Measurements from ENCODE around the gene PER2. TPM values are rescaled to one million over a fixed set of nuclear protein-coding genes. Genes with fewer than 3 reads are reported as not detected.

PER2 gene
- total and polyA plus RNA-seq, 10 of the 15 experiments (the other 5 are each of a cell fraction or from before 2014, with no cell fraction given) = 1.5 to 15.1 (median 4.6) TPM

DNA sequence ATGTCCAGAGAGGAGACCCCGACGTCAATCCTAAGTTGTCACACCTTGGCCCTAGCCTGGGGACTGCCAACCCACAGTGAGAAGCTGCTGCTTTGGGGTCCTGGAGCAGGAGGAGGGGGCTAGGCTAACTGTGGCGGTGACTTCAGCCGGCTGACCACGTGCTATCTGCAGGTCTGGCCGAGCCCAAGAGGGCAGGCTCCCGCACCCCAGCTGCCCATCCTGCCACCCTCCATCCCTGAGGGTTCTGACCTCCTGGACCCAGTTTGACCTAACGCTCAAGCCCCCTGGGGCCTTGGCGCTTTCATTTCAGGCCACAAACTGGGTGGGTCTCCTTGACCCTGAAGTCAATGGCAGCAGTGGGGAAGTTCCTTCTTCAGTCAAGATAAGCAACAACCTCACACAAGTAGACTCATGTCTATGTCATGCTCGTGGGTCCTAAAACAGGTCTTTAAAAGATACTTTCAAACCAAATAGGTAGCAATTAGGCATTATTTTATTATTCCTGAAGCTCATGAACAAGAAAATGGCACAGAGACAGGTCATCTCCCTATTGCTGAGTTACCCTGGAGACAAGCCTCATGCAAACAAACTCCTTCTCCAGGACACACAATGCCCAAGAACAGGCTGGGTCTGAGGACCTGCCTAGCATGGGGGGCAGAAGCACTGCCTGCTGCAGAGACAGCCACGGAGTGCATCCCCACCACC lies 50.8 kb downstream of the PER2 start:
- Histone ChIP-seq H3K4me2 (ENCODE audit: control insufficient read depth, insufficient read depth) (no peak overlapping the region), H3K27ac (ENCODE audit: control insufficient read depth, insufficient read depth) (no peak overlapping the region), H4K20me1 (ENCODE audit: control insufficient read depth, insufficient read depth) (no peaks in the 10 kb centered on the region), H2AFZ (ENCODE audit: control insufficient read depth, low read depth, low read length) (no peak overlapping the region), H3K4me3 (no peak overlapping the region), H3K36me3 (ENCODE audit: control insufficient read depth in 2 of 2, insufficient read depth in 2 of 2, low read length in 1 of 2) (no peaks in the 10 kb centered on the region), H3K9me3 (replicated peaks; ENCODE audit: control insufficient read depth, insufficient read depth, low read length) (no peaks in the 10 kb centered on the region; the same call in 2 of the 3 replicates), H3K4me1 (ENCODE audit: control insufficient read depth, insufficient read depth, low read length) (0 out of 2 replicates have a peak, but pooled peaks cover 3% of the 10 kb centered on the region), H3K79me2 (ENCODE audit: control insufficient read depth, insufficient read depth, low read length) (no peaks in the 10 kb centered on the region), H3K27me3 (replicated peaks in 1 of 2; ENCODE audit: control insufficient read depth in 2 of 2, insufficient read depth in 2 of 2, low read length in 1 of 2) (peaks cover 0 to 12% of the 10 kb centered on the region in 2 experiments; a peak in 3 of 4 replicates), H3K9ac (ENCODE audit: control insufficient read depth, insufficient read depth, low read length) (no peak overlapping the region)
- ATAC-seq (no peak), FAIRE-seq (no peak), DNase-seq (ENCODE audit: low read depth, low spot score) (no peak)
- CTCF ChIA-PET = interaction anchor here (1.2 kb wide), 1 partner anchor 18 kb away, joined by 3 read pairs; no protein-coding TSS in a partner anchor
- RAD21 ChIA-PET (ENCODE audit: unreplicated experiment) = no interaction called here
- in situ Hi-C loops (cut with MboI) (no loop called here), intact Hi-C loops (cut with micrococcal nuclease; ENCODE audit: unreplicated experiment) (no loop called here)
- TF ChIP-seq CHD4 (IDR thresholded peaks at IDR 0.05) = no peak
- no peak for TF ChIP-seq FOS (IDR thresholded peaks at IDR 0.05; ENCODE audit: borderline replicate concordance, extremely low read depth, insufficient read length)
- no peak for TF ChIP-seq CHD2 (IDR thresholded peaks at IDR 0.05; ENCODE audit: borderline replicate concordance, low read depth, low read length)
- TF ChIP-seq SRF (IDR thresholded peaks at IDR 0.05; ENCODE audit: low read depth in 2 of 2, low read length in 2 of 2) = no peak
- no peak for TF ChIP-seq SIX5 (IDR thresholded peaks at IDR 0.05; ENCODE audit: low read depth, low read length, severe bottlenecking)
- TF ChIP-seq BCLAF1 (IDR thresholded peaks at IDR 0.05) = no peak
- no peak for TF ChIP-seq MTA3 (IDR thresholded peaks at IDR 0.05; ENCODE audit: borderline replicate concordance, low read length)
- no peak for TF ChIP-seq YY1 (IDR thresholded peaks at IDR 0.05; ENCODE audit: low read depth, low read length)
- no peak for TF ChIP-seq NR2C2 (IDR thresholded peaks at IDR 0.05; ENCODE audit: borderline replicate concordance, control insufficient read depth, insufficient read length, low read depth)
- no peak for TF ChIP-seq CHD1 (IDR thresholded peaks at IDR 0.05; ENCODE audit: low read depth, low read length)
- TF ChIP-seq NR2C1 (IDR thresholded peaks at IDR 0.05) = no peak
- SMC1A ChIA-PET (ENCODE audit: uncharacterized antibody, unreplicated experiment) = no interaction called here
- WGBS (ENCODE audit: insufficient coverage, insufficient replicate concordance, low lambda C conversion rate, missing lambda C conversion rate) = 36% methylated on average over 11 of the region's 11 CpGs
- POLR2A ChIA-PET = no interaction called here
- BruUV-seq (replicated peaks) = no TSS peak

Measured in GM12878 (cell line).